Loucy (cell line): ENCODE data around the gene ARHGAP24.

Experiments
- H2AFZ ChIP-seq: fragments of 200-600 bp; sonication (generic); 2 replicates; pipeline ENCODE4 v1.6.0; 2016; ENCODE audit warnings: antibody characterized with exemption, mild to moderate bottlenecking, low read length, moderate library complexity
- H3F3A ChIP-seq: fragments of 200-600 bp; 2 replicates; pipeline ENCODE4 v1.6.0; 2016; ENCODE audit warnings: antibody characterized with exemption, low read depth, mild to moderate bottlenecking
- H3K27me3 ChIP-seq: fragments of 200-600 bp; sonication (generic); 2 replicates; pipeline ENCODE4 v1.6.1; 2014; ENCODE audit warnings: low read length, mild to moderate bottlenecking; ENCODE audit not compliant: insufficient read depth, poor library complexity, severe bottlenecking
- H3K36me3 ChIP-seq: fragments of 200-600 bp; sonication (generic); 2 replicates; pipeline ENCODE4 v1.6.1; 2016; ENCODE audit warnings: low read length; ENCODE audit not compliant: insufficient read depth
- H3K4me1 ChIP-seq: fragments of 200-600 bp; sonication (generic); 2 replicates; pipeline ENCODE4 v1.5.1; 2014; ENCODE audit warnings: low read length, mild to moderate bottlenecking; ENCODE audit not compliant: insufficient read depth, poor library complexity, severe bottlenecking
- H3K4me2 ChIP-seq: fragments of 200-600 bp; sonication (generic); 2 replicates; pipeline ENCODE4 v1.6.0; 2014; ENCODE audit warnings: antibody characterized with exemption, low read length, low read depth, mild to moderate bottlenecking; ENCODE audit not compliant: poor library complexity, severe bottlenecking
- H3K4me3 ChIP-seq: fragments of 200-600 bp; sonication (generic); 2 replicates; pipeline ENCODE4 v1.5.1; 2014; ENCODE audit warnings: low read length, mild to moderate bottlenecking, mixed read lengths; ENCODE audit not compliant: poor library complexity, severe bottlenecking
- H3K79me2 ChIP-seq: fragments of 200-600 bp; sonication (generic); 2 replicates; pipeline ENCODE4 v1.6.1; 2014; ENCODE audit warnings: low read length; ENCODE audit not compliant: insufficient read depth
- H3K9ac ChIP-seq: fragments of 200-600 bp; sonication (generic); 2 replicates; pipeline ENCODE4 v1.6.0; 2014; ENCODE audit warnings: mild to moderate bottlenecking, low read depth, low read length, moderate library complexity; ENCODE audit not compliant: poor library complexity, severe bottlenecking
- H3K9me2 ChIP-seq: fragments of 200-600 bp; sonication (generic); replicated peaks from 2 replicates; pipeline ENCODE4 v1.6.1; 2016; ENCODE audit warnings: low read depth, low read length, mixed read lengths
- H3K9me3 ChIP-seq: fragments of 200-600 bp; sonication (generic); 2 replicates; pipeline ENCODE4 v1.6.1; 2014; ENCODE audit warnings: mild to moderate bottlenecking, antibody characterized with exemption, low read length, low read depth; ENCODE audit not compliant: insufficient read depth
- H4K20me1 ChIP-seq: fragments of 200-600 bp; sonication (generic); 2 replicates; pipeline ENCODE4 v1.6.0; 2014; ENCODE audit warnings: antibody characterized with exemption, low read length, mild to moderate bottlenecking; ENCODE audit not compliant: insufficient read depth, poor library complexity, severe bottlenecking
- CTCF ChIP-seq: fragments of 200-600 bp; sonication (generic); conservative IDR thresholded peaks from 2 replicates; pipeline ENCODE4 v1.5.1; 2014; ENCODE audit warnings: mild to moderate bottlenecking, antibody characterized with exemption, low read length
- EZH2phosphoT487 ChIP-seq: fragments of 200-600 bp; IDR thresholded peaks from 2 replicates; pipeline ENCODE4 v1.6.1; 2018; ENCODE audit warnings: antibody characterized with exemption, mild to moderate bottlenecking, moderate library complexity, borderline replicate concordance

ARHGAP24 gene

GRCh38 chr4:85939595-85939994 lies 464.6 kb downstream of the ARHGAP24 start:
- peaks cover 4% of the 10 kb centered on the region; the same call in 1 of the 2 replicates for H3K79me2 ChIP-seq
- no peaks in the 10 kb centered on the region for H4K20me1 ChIP-seq

GRCh38 chr4:85940151-85940550 lies 465.2 kb downstream of the ARHGAP24 start:
- TF ChIP-seq EZH2phosphoT487, result no peak
- TF ChIP-seq CTCF, result no peak
- no peaks in the 10 kb centered on the region for H3K9me2 ChIP-seq
- H4K20me1 ChIP-seq, result no peaks in the 10 kb centered on the region
- H3K4me1 ChIP-seq, result peaks cover 75% of the 10 kb centered on the region
- no peaks in the 10 kb centered on the region for H3F3A ChIP-seq
- H3K4me3 ChIP-seq, result no peak overlapping the region
- peak overlapping the region; percentile 49 for H2AFZ ChIP-seq
- peak overlapping the region; percentile 25 for H3K4me2 ChIP-seq
- no peaks in the 10 kb centered on the region for H3K9me3 ChIP-seq
- no peaks in the 10 kb centered on the region for H3K27me3 ChIP-seq
- peaks cover 4% of the 10 kb centered on the region; the same call in 1 of the 2 replicates for H3K79me2 ChIP-seq
- H3K36me3 ChIP-seq, result no peaks in the 10 kb centered on the region
- peak overlapping the region; percentile 74 for H3K9ac ChIP-seq

More at GRCh38 chr4:85939595-85939994, 464.6 kb downstream of the ARHGAP24 start:
- Histone ChIP-seq H3K4me3 (no peak overlapping the region), H3K4me1 (peaks cover 80% of the 10 kb centered on the region), H3K36me3 (no peaks in the 10 kb centered on the region), H2AFZ (peak overlapping the region; percentile 49; the same call in 1 of the 2 replicates), H3K9me2 (no peaks in the 10 kb centered on the region), H3K27me3 (no peaks in the 10 kb centered on the region), H3K9me3 (no peaks in the 10 kb centered on the region), H3F3A (no peaks in the 10 kb centered on the region), H3K9ac (no peak overlapping the region), H3K4me2 (peak overlapping the region; percentile 25)
- TF ChIP-seq CTCF (no peak), EZH2phosphoT487 (no peak)

GRCh38 chr4:85942107-85942506 lies 467.2 kb downstream of the ARHGAP24 start:
- H3F3A ChIP-seq, result no peaks in the 10 kb centered on the region
- H3K9me3 ChIP-seq, result no peaks in the 10 kb centered on the region
- TF ChIP-seq CTCF, result peak; percentile 29; the same call in 1 of the 2 replicates
- no peak for TF ChIP-seq EZH2phosphoT487
- H3K79me2 ChIP-seq, result peaks cover 4% of the 10 kb centered on the region; the same call in 1 of the 2 replicates
- no peaks in the 10 kb centered on the region for H3K27me3 ChIP-seq
- H3K4me2 ChIP-seq, result peak overlapping the region; percentile 74
- H3K9ac ChIP-seq, result peak overlapping the region; percentile 74
- no peak overlapping the region; the same call in 1 of the 2 replicates for H2AFZ ChIP-seq
- no peaks in the 10 kb centered on the region for H3K36me3 ChIP-seq
- peak overlapping the region; percentile 63 for H3K4me3 ChIP-seq
- no peaks in the 10 kb centered on the region for H4K20me1 ChIP-seq
- H3K9me2 ChIP-seq, result no peaks in the 10 kb centered on the region
- H3K4me1 ChIP-seq, result peaks cover 61% of the 10 kb centered on the region
